A673 (cell line): Measurements from ENCODE around the gene MN1. TPM values are rescaled to one million over a fixed set of nuclear protein-coding genes. Genes with fewer than 3 reads are reported as not detected.

Source experiments
- BruUV-seq: library from RNA; stranded (reverse); fragments of 400-500 nt; replicated peaks from 2 replicates; lab custom pipeline; 2021; lab: Mats Ljungman, UMichigan
- CTCF ChIA-PET: fragments of 300-600 bp; sonication (Branson Sonifier 250); formaldehyde crosslinking; loops from one replicate; lab custom pipeline; 2022; ENCODE audit warnings: antibody characterized with exemption; lab: Charles Lee
- POLR2A ChIA-PET: fragments of 300-600 bp; sonication (Branson Sonifier 250); formaldehyde crosslinking; loops from one replicate; lab custom pipeline; 2022; ENCODE audit warnings: antibody characterized with exemption; ENCODE audit not compliant: low non-redundant PET; lab: Charles Lee
- DNase-seq: peaks from one replicate; pipeline ENCODE4 v3.0.0-alpha.2; 2015; ENCODE audit warnings: low spot score
- H3K27ac ChIP-seq: fragments of 200-600 bp; sonication (generic); 2 replicates; pipeline ENCODE4 v1.5.1; 2016; ENCODE audit warnings: mixed run types, low read depth, mild to moderate bottlenecking, mixed read lengths, antibody characterized with exemption, low read length; ENCODE audit not compliant: poor library complexity, severe bottlenecking
- H3K27me3 ChIP-seq: fragments of 200-600 bp; sonication (generic); replicated peaks from 2 replicates; pipeline ENCODE4 v1.6.1; 2017; ENCODE audit warnings: mixed run types, low read depth, mild to moderate bottlenecking, mixed read lengths, antibody characterized with exemption, low read length; ENCODE audit not compliant: insufficient read depth, poor library complexity
- H3K36me3 ChIP-seq: fragments of 200-600 bp; sonication (generic); 2 replicates; pipeline ENCODE4 v1.6.1; 2016; ENCODE audit warnings: mixed run types, mild to moderate bottlenecking, mixed read lengths, antibody characterized with exemption, low read length; ENCODE audit not compliant: insufficient read depth, poor library complexity, severe bottlenecking
- H3K4me1 ChIP-seq: fragments of 200-600 bp; sonication (generic); 2 replicates; pipeline ENCODE4 v1.6.1; 2017; ENCODE audit warnings: mixed run types, mild to moderate bottlenecking, mixed read lengths, antibody characterized with exemption, low read length; ENCODE audit not compliant: insufficient read depth, poor library complexity, severe bottlenecking
- H3K4me3 ChIP-seq: fragments of 200-600 bp; sonication (generic); 2 replicates; pipeline ENCODE4 v1.5.1; 2016; ENCODE audit warnings: low read depth, mixed run types, mild to moderate bottlenecking, mixed read lengths, low read length; ENCODE audit not compliant: poor library complexity, severe bottlenecking
- H3K9me3 ChIP-seq: fragments of 200-600 bp; sonication (generic); 2 replicates; pipeline ENCODE4 v1.6.1; 2016; ENCODE audit warnings: mixed run types, low read depth, mild to moderate bottlenecking, mixed read lengths, antibody characterized with exemption, low read length; ENCODE audit not compliant: poor library complexity, severe bottlenecking
- CTCF ChIP-seq: fragments of 300-800, 200-600 bp; sonication (generic); conservative IDR thresholded peaks from 2 replicates; pipeline ENCODE4 v1.5.1; 2017; ENCODE audit warnings: low read depth, mild to moderate bottlenecking, antibody characterized with exemption, low read length, moderate library complexity, mixed read lengths
- EZH2 ChIP-seq: fragments of 200-600 bp; sonication (generic); IDR thresholded peaks from 2 replicates; pipeline ENCODE4 v1.6.1; 2017; ENCODE audit warnings: borderline replicate concordance, low read depth, mild to moderate bottlenecking, mixed read lengths, antibody characterized with exemption, low read length; ENCODE audit not compliant: poor library complexity, severe bottlenecking
- intact Hi-C: fragments of 100-400 bp; cut with micrococcal nuclease; formaldehyde crosslinking; loops from one replicate; pipeline ENCODE4 v1.10.0; 2022; ENCODE audit not compliant: unreplicated experiment
- total RNA-seq: library from RNA; stranded (reverse); gene quantifications from 2 replicates; pipeline ENCODE4 v1.2.3, GENCODE V29; 2021

Gene MN1
- total RNA-seq, 1 experiment from 2014 or later: 8.4 TPM

- Histone ChIP-seq H3K36me3 (peaks cover under 1% of the 10 kb centered on the region), H3K27me3 (no peaks in the 10 kb centered on the region), H3K9me3 (no peaks in the 10 kb centered on the region), H3K4me3 (no peak overlapping the region), H3K4me1 (peaks cover 16% of the 10 kb centered on the region), H3K27ac (no peak overlapping the region)
- CTCF ChIA-PET: interaction anchor here (0.7 kb wide), 2 partner anchors 394 to 677 kb away, joined by 3 to 5 read pairs; no protein-coding TSS in a partner anchor
- POLR2A ChIA-PET: no interaction called here
- no TSS peak for BruUV-seq
- intact Hi-C loops: loop anchor here (2.0 to 10.0 kb wide), 5 partner anchors 249 to 1129 kb away; no protein-coding TSS in a partner anchor
- TF ChIP-seq EZH2 (no peak), CTCF (no peak)
- no peak for DNase-seq
Measured at GRCh38 chr22:27803841-27804415, 2.4 kb upstream of the MN1 start.

GRCh38 chr22:27802346-27803073, 954 bp upstream of the MN1 start:
- DNase-seq: no peak
- TSS peak; percentile 83 for BruUV-seq
- peak overlapping the region; percentile 94 for H3K4me3 ChIP-seq
- H3K36me3 ChIP-seq: peaks cover 4% of the 10 kb centered on the region
- TF ChIP-seq EZH2: no peak
- no peak for TF ChIP-seq CTCF
- POLR2A ChIA-PET: no interaction called here
- peaks cover 16% of the 10 kb centered on the region for H3K4me1 ChIP-seq
- H3K9me3 ChIP-seq: no peaks in the 10 kb centered on the region
- intact Hi-C loops: loop anchor here (5.0 to 10.0 kb wide), 4 partner anchors 248 to 1128 kb away; no protein-coding TSS in a partner anchor
- H3K27me3 ChIP-seq: no peaks in the 10 kb centered on the region
- H3K27ac ChIP-seq: peak overlapping the region; percentile 95
- CTCF ChIA-PET: no interaction called here

- ChIA-PET POLR2A (interaction anchor here (0.6 kb wide), 1 partner anchor 242 kb away, joined by 3 read pairs; no protein-coding TSS in a partner anchor), CTCF (interaction anchor here (0.7 kb wide), 1 partner anchor 48 kb away, joined by 3 read pairs; no protein-coding TSS in a partner anchor)
- BruUV-seq: no TSS peak
Measured at GRCh38 chr22:27801202-27801615, 347 bp downstream of the MN1 start.

More at GRCh38 chr22:27801202-27801615, 347 bp downstream of the MN1 start:
- intact Hi-C loops: loop anchor here (5.0 to 10.0 kb wide), 4 partner anchors 246 to 1126 kb away; no protein-coding TSS in a partner anchor
- Histone ChIP-seq H3K27ac (peak overlapping the region; percentile 95), H3K4me3 (peak overlapping the region; percentile 94), H3K27me3 (no peaks in the 10 kb centered on the region), H3K4me1 (peaks cover 16% of the 10 kb centered on the region), H3K36me3 (peaks cover 4% of the 10 kb centered on the region), H3K9me3 (no peaks in the 10 kb centered on the region)
- TF ChIP-seq EZH2 (no peak), CTCF (no peak)
- DNase-seq: peak; percentile 64
